ENCODE results near the gene PPP4R3C.

DNA sequence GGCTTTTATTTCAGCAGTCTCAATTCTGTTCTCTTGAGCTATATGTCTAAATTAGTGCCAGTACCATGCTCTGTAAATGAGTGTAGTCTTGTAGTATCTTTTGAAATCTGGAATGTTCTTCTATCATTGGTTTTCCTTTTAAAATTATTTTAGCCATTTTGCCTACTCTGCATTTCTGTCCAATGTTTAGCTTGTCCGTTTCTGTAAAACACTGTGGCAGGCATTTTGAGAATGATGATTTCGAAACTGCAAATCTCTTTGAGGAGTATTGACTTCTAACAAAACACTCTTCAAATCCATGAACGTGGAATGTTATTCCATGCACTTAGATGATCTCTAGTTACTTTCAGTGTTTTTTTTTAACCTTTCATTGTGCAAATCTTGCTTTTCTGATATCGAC, 28.3 kb upstream of the PPP4R3C start:
- TF ChIP-seq, protein P1, sequence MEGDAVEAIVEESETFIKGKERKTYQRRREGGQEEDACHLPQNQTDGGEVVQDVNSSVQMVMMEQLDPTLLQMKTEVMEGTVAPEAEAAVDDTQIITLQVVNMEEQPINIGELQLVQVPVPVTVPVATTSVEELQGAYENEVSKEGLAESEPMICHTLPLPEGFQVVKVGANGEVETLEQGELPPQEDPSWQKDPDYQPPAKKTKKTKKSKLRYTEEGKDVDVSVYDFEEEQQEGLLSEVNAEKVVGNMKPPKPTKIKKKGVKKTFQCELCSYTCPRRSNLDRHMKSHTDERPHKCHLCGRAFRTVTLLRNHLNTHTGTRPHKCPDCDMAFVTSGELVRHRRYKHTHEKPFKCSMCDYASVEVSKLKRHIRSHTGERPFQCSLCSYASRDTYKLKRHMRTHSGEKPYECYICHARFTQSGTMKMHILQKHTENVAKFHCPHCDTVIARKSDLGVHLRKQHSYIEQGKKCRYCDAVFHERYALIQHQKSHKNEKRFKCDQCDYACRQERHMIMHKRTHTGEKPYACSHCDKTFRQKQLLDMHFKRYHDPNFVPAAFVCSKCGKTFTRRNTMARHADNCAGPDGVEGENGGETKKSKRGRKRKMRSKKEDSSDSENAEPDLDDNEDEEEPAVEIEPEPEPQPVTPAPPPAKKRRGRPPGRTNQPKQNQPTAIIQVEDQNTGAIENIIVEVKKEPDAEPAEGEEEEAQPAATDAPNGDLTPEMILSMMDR (IDR thresholded peaks at IDR 0.05 in 8 of 11, conservative IDR thresholded peaks at IDR 0.05 in 3 of 11), result no peak
- no peak for TF ChIP-seq POLR2A (IDR thresholded peaks at IDR 0.05)

All from spleen (tissue), 7 donors.